Astrocyte of the cerebellum (primary cell): ENCODE results near the gene CCNQ.

Source experiments
- DNase-seq: peaks from one replicate; pipeline ENCODE4 v3.0.0-alpha.2; 2011; ENCODE audit warnings: low read depth
- H3K4me3 ChIP-seq: 2 replicates; pipeline ENCODE4 v1.5.1; 2011; ENCODE audit warnings: mild to moderate bottlenecking, low read depth, low read length, moderate library complexity
- CTCF ChIP-seq: IDR thresholded peaks from 2 replicates; pipeline ENCODE4 v1.5.1; 2012; ENCODE audit warnings: low read length, low read depth, moderate library complexity, mild to moderate bottlenecking; ENCODE audit errors: missing control alignments
- in situ Hi-C: cut with HindIII; loops from 2 replicates; pipeline ENCODE4 v1.10.0; 2017; ENCODE audit warnings: low sequenced_read_pairs

Gene CCNQ

GRCh38 chrX:153565996-153566580 is 32.9 kb downstream of the CCNQ start:
- TF ChIP-seq CTCF, result no peak
- in situ Hi-C loops, result no loop called here
- DNase-seq, result no peak
- H3K4me3 ChIP-seq, result no peak overlapping the region

- no peak for DNase-seq
- TF ChIP-seq CTCF, result no peak
- no peak overlapping the region for H3K4me3 ChIP-seq
- in situ Hi-C loops, result no loop called here
These were observed 34.8 kb downstream of the CCNQ start for GRCh38 chrX:153564047-153564606.

- H3K4me3 ChIP-seq, result no peak overlapping the region
- no peak for TF ChIP-seq CTCF
- in situ Hi-C loops, result no loop called here
- DNase-seq, result no peak
These were observed 36.4 kb downstream of the CCNQ start for GRCh38 chrX:153562546-153562945.

GRCh38 chrX:153561337-153561736 is 37.6 kb downstream of the CCNQ start:
- no peak for DNase-seq
- in situ Hi-C loops, result no loop called here
- no peak overlapping the region for H3K4me3 ChIP-seq
- no peak for TF ChIP-seq CTCF

GRCh38 chrX:153560466-153560865 is 38.5 kb downstream of the CCNQ start:
- in situ Hi-C loops, result no loop called here
- TF ChIP-seq CTCF, result no peak

GRCh38 chrX:153560000-153560399 is 38.9 kb downstream of the CCNQ start:
- no peak overlapping the region for H3K4me3 ChIP-seq
- TF ChIP-seq CTCF, result no peak
- in situ Hi-C loops, result no loop called here
- DNase-seq, result no peak

More at GRCh38 chrX:153560466-153560865, 38.5 kb downstream of the CCNQ start:
- H3K4me3 ChIP-seq, result no peak overlapping the region
- DNase-seq, result no peak
